ENCODE measurements around the gene IRF4. TPM values are rescaled to one million over a fixed set of nuclear protein-coding genes. Genes with fewer than 3 reads are reported as not detected.

IRF4 gene
- total RNA-seq, 1 donor from 2014 or later = 0.30 TPM

DNA sequence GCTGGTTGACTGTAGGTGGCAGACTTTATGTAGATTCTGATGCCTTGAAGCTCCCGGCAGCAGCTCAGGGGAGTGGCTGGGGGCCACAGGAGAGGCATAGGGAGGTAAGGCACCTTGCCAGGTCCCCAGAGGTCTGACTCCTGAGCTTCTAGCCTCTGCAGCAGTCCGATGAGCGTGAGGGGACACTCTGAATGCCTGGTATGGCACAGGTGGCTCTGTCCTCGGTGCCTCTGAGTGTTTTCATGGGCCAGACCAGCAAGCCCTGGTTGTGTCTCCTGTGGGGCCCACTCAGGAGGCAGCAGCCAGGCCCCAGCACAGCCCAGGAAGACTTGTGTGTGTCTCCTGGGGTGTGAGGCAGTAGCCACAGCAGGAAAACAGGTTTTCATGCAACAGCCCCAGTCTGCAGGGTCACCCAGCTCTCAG is 39.7 kb upstream of the IRF4 start:
- Mint-ChIP-seq H3K4me1 (peaks cover 3% of the 10 kb centered on the region), H3K27me3 (ENCODE audit: low read depth) (no peaks in the 10 kb centered on the region), H3K27ac (ENCODE audit: unreplicated experiment) (no peak overlapping the region), H3K4me3 (no peak overlapping the region), H3K9me3 (peaks cover 3% of the 10 kb centered on the region), H3K36me3 (ENCODE audit: low read depth) (peaks cover 19% of the 10 kb centered on the region)
- no peak for DNase-seq (ENCODE audit: low read depth, low spot score)
- TF ChIP-seq, protein P1, sequence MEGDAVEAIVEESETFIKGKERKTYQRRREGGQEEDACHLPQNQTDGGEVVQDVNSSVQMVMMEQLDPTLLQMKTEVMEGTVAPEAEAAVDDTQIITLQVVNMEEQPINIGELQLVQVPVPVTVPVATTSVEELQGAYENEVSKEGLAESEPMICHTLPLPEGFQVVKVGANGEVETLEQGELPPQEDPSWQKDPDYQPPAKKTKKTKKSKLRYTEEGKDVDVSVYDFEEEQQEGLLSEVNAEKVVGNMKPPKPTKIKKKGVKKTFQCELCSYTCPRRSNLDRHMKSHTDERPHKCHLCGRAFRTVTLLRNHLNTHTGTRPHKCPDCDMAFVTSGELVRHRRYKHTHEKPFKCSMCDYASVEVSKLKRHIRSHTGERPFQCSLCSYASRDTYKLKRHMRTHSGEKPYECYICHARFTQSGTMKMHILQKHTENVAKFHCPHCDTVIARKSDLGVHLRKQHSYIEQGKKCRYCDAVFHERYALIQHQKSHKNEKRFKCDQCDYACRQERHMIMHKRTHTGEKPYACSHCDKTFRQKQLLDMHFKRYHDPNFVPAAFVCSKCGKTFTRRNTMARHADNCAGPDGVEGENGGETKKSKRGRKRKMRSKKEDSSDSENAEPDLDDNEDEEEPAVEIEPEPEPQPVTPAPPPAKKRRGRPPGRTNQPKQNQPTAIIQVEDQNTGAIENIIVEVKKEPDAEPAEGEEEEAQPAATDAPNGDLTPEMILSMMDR (conservative IDR thresholded peaks at IDR 0.05) = no peak

DNA sequence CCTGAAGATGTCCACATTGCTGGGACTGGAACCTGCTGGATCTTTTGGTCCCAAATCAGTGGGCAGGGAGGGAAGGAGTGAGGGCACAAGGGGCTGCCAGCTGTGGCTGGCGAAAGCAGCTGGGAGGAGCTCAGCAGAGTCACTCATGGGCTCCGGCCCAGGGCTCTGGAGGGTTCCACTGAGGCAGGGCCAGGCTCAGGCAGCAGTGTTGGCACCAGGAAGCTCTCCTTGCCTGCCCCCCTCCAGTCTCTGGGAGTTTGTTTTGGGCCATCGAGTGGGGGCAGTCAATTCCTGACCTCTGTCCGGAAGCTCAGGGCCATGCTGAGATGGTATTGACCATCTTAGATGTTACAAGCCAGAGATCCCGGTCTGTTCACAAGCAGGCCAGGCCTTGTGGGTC is 39.1 kb upstream of the IRF4 start:
- peaks cover 17% of the 10 kb centered on the region for H3K36me3 Mint-ChIP-seq (ENCODE audit: low read depth)
- no peak overlapping the region for H3K4me3 Mint-ChIP-seq
- TF ChIP-seq, protein P1 (conservative IDR thresholded peaks at IDR 0.05) = no peak
- H3K27me3 Mint-ChIP-seq (ENCODE audit: low read depth) = no peaks in the 10 kb centered on the region
- no peak for DNase-seq (ENCODE audit: low read depth, low spot score)
- H3K4me1 Mint-ChIP-seq = peaks cover 3% of the 10 kb centered on the region
- peaks cover 3% of the 10 kb centered on the region for H3K9me3 Mint-ChIP-seq
- no peak overlapping the region for H3K27ac Mint-ChIP-seq (ENCODE audit: unreplicated experiment)

DNA sequence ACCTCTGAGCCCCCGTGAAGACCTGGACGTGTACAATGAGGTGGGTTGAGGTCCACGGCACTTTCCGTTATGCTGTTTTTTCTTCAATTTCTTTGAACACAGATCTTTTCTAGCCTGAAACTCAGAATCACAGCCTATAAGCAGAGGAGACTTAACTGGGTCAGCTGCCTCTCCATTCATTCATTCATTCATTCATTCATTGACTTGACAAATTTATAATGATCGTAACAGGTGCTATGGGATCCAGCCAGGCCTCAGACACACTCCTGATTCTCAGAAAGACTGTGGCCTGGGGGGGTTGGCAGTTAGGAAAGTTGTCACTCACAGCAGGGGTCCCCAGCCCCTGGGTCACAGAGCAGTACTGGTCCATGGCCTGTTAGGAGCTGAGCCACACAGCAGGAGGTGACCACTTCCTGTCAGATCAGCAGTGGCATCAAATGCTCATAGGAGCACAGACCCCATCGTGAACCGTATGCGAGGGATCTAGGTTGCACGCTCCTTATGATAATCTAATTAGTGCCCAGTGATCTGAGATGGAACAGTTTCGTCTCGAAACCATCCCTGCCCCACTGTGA is 38.6 kb upstream of the IRF4 start:
- no peak overlapping the region for H3K4me3 Mint-ChIP-seq
- H3K27me3 Mint-ChIP-seq (ENCODE audit: low read depth) = no peaks in the 10 kb centered on the region
- peaks cover 3% of the 10 kb centered on the region for H3K9me3 Mint-ChIP-seq
- H3K27ac Mint-ChIP-seq (ENCODE audit: unreplicated experiment) = no peak overlapping the region
- no peak for DNase-seq (ENCODE audit: low read depth, low spot score)
- H3K36me3 Mint-ChIP-seq (ENCODE audit: low read depth) = peaks cover 13% of the 10 kb centered on the region
- peaks cover 3% of the 10 kb centered on the region for H3K4me1 Mint-ChIP-seq
- TF ChIP-seq, protein P1 (conservative IDR thresholded peaks at IDR 0.05) = no peak

DNA sequence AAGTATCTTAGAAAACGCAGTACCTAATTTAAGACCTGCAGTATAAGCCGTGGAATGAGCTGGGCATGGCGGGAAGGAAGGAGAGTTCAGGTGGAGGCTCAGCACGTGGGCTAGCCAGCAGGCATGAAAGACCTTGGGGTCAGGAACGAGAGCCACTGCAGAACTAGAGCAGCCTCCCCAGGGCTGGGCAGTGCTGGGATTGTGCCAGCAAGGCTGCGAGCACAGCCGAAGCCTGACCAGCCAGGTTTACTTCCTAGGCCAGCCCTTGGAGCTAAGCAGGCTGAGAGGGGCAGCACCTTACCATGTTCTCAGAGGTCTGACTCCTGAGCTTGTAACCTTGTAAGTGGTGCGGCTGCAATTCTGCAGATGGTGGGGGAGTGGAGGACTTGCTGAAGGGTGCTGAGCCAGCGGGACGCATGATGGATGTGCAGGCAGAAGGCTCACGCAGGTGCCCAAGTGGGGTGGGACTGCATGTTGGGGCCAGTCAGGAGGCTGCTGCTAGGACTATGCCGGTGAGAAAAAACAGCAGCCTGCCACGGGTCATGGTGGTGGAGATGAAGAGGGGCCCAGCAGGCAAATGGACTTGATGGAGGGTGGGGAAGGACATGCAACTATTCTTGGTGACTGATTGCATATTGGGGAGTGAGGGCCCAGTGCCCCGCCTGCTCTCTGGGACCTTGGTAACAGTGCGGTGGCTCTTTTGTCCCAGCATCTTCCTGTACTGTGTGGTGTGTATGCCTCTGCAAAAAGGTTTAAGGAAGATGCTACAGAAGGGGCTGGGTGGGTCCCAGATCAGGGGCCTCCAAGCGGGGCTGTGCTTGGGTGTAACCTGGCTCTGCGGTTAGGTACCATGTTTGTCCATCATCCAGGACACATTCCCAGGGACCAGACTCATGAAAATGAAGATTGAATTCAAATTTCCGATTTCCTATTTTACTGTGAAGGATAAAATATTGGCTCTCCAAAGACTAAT is 37.6 kb upstream of the IRF4 start:
- no peak overlapping the region for H3K4me3 Mint-ChIP-seq
- no peak overlapping the region for H3K27ac Mint-ChIP-seq (ENCODE audit: unreplicated experiment)
- DNase-seq (ENCODE audit: low read depth, low spot score) = no peak
- H3K36me3 Mint-ChIP-seq (ENCODE audit: low read depth) = peaks cover 9% of the 10 kb centered on the region
- H3K4me1 Mint-ChIP-seq = peaks cover 3% of the 10 kb centered on the region
- no peaks in the 10 kb centered on the region for H3K27me3 Mint-ChIP-seq (ENCODE audit: low read depth)
- TF ChIP-seq, protein P1 (conservative IDR thresholded peaks at IDR 0.05) = no peak
- H3K9me3 Mint-ChIP-seq = peaks cover 3% of the 10 kb centered on the region

DNA sequence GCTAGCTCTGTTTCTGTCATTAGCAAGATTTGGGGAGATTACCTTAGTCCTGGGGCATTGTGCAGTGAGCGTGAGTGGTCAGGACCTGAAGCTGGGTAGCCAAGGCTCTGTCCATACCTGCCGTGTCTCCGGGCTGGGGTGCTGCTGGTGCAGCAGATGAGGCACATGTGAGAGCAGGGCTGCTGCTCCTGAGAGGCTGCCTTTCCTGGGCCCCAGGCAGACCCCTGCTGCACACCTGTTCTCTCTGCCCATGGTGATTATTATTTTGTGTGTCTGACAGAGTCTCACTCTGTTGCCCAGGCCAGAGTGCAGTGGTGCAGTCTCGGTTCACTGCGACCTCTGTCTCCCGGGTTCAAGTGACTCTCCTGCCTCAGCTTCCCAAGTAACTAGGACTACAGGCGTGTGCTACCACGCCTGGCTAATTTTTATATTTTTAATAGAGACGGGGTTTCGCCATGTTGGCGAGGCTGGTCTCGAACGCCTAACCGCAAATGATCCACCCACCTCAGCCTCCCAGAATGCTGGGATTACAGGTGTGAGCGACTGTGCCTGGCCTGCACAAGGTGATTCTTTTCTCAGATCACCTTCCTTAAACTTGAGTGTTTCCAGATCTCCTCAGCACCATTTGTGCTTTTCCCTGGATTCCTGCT is 36.8 kb upstream of the IRF4 start:
- DNase-seq (ENCODE audit: low read depth, low spot score) = no peak
- Mint-ChIP-seq H3K36me3 (ENCODE audit: low read depth) (peaks cover 5% of the 10 kb centered on the region), H3K9me3 (no peaks in the 10 kb centered on the region), H3K4me1 (peaks cover 3% of the 10 kb centered on the region), H3K27me3 (ENCODE audit: low read depth) (no peaks in the 10 kb centered on the region), H3K4me3 (no peak overlapping the region), H3K27ac (ENCODE audit: unreplicated experiment) (no peak overlapping the region)
- TF ChIP-seq, protein P1 (conservative IDR thresholded peaks at IDR 0.05) = no peak

All from neural crest cell (in vitro differentiated cells).